ENCODE measurements around the gene PPFIA2.

DNA sequence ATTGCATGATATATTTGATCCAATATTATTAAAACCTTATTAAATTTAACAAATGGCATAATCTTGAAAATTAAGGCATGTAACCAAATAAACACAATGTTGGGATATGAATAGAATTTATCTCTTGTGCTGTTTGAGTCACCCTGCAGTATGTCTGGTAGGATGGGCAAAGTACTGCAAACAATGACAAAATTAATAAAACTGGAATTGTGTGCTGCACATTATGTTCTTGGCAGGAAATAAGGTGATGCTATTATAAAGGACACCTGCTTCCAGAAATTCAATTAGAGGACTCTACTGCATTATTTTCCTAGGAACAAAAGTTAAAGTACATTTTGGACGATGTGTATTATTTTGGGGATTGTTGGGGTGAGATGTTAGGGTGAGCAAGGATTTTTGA, 132.7 kb downstream of the PPFIA2 start:
- TF ChIP-seq GATA2 (IDR thresholded peaks at IDR 0.05; ENCODE audit: low read depth, low read length) (no peak), GATA3 (IDR thresholded peaks at IDR 0.05; ENCODE audit: low read depth, low read length) (no peak)
